GM19023 (cell line): Measurements from ENCODE around the gene ATCAY.
"Not testable (repeated sequence)": the region's sequence is repeated elsewhere in the genome, so short reads cannot be mapped to it uniquely, and the experiment has no call there.

ENCODE experiments used
- ATAC-seq: cut with Tn5 transposase; IDR thresholded peaks from one replicate; pipeline ENCODE4 v1.9.1; 2021; ENCODE audit warnings: mild to moderate bottlenecking, moderate library complexity; ENCODE audit not compliant: unreplicated experiment

The ATCAY gene

GRCh38 chr19:3899531-3900294 is 19.2 kb downstream of the ATCAY start:
- ATAC-seq: no peak

GRCh38 chr19:3902317-3902973 is 22.0 kb downstream of the ATCAY start:
- ATAC-seq: no peak

GRCh38 chr19:3904233-3904632 is 23.7 kb downstream of the ATCAY start:
- no peak for ATAC-seq

- ATAC-seq: no peak
Measured at GRCh38 chr19:3907626-3908265, 27.3 kb downstream of the ATCAY start.

GRCh38 chr19:3908266-3909054 is 28.0 kb downstream of the ATCAY start:
- ATAC-seq: no peak

GRCh38 chr19:3910105-3910504 is 29.6 kb downstream of the ATCAY start:
- no peak for ATAC-seq

GRCh38 chr19:3914199-3914598 is 33.7 kb downstream of the ATCAY start:
- ATAC-seq: no peak

- no peak for ATAC-seq
Measured at GRCh38 chr19:3916033-3916432, 35.5 kb downstream of the ATCAY start.

GRCh38 chr19:3919793-3920192 is 39.3 kb downstream of the ATCAY start:
- no peak for ATAC-seq

- ATAC-seq: no peak
Measured at GRCh38 chr19:3923096-3923758, 42.7 kb downstream of the ATCAY start.

- ATAC-seq: no peak
Measured at GRCh38 chr19:3923912-3924311, 43.4 kb downstream of the ATCAY start.

- no peak for ATAC-seq
Measured at GRCh38 chr19:3931041-3931440, 50.6 kb downstream of the ATCAY start.

- no peak for ATAC-seq
Measured at GRCh38 chr19:3932931-3933810, 52.7 kb downstream of the ATCAY start, which contains the start of gene NMRK2. TSS of gene NMRK2 (plus strand) at chr19:3933069. CDS start at chr19:3933672, 603 bp downstream.

- ATAC-seq: no peak
Measured at GRCh38 chr19:3936506-3937442, 56.3 kb downstream of the ATCAY start.

GRCh38 chr19:3938300-3938950 is 57.9 kb downstream of the ATCAY start:
- ATAC-seq: not testable (repeated sequence)

GRCh38 chr19:3942790-3943409 is 62.4 kb downstream of the ATCAY start:
- ATAC-seq: no peak

GRCh38 chr19:3944018-3944721 is 63.7 kb downstream of the ATCAY start:
- ATAC-seq: no peak
